ENCODE measurements around the gene PIP4K2A.

PIP4K2A gene

DNA sequence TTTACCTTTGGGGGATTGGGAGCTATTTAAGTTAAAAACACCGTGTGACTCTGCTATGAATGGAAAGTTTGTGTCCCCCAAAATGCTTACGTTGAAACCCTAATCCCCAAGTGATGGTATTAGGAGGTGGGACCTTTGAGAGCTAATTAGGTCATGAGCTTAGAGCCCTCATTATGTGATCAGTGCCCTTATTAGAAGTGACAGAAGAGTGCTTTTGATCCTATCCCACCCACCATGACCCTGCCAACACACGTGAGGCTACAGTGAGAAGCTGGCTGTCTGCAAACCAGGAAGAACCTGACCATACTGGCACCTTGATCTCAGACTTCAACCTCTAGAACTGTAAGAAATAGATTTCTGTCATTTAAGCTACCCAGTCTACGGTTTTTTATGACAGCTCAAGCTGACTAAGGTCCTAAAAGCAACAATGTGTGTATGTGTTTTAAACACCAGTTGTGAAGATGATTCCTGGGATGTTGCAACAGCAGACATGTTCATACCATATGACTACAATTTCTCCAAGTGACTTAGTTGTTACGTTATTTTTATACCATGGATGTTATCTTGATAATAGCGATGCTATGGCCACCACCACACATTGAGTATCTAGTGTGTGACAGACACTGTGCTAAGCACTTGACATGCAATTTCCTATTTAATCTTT, 124.4 kb downstream of the PIP4K2A start:
- DNase-seq, result no peak

DNA sequence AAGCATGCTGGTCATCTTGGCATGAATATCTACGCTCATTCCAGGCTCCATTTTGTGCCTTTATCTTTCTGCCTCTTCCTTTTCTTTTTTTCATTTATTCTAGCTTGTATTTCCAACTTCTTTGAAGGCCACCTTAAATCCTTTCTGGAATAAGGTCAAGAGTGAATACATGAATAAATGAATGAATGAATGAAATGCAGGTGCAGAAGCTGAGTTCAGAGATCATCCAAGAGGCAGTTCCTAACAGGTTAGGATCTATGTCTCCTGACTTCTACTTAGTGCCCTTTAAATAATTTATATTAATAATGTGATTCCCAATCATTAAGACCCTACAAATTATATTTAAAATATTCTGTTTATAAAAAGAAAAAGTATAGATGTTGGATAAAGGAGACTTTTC, 125.9 kb downstream of the PIP4K2A start:
- DNase-seq, result no peak

DNA sequence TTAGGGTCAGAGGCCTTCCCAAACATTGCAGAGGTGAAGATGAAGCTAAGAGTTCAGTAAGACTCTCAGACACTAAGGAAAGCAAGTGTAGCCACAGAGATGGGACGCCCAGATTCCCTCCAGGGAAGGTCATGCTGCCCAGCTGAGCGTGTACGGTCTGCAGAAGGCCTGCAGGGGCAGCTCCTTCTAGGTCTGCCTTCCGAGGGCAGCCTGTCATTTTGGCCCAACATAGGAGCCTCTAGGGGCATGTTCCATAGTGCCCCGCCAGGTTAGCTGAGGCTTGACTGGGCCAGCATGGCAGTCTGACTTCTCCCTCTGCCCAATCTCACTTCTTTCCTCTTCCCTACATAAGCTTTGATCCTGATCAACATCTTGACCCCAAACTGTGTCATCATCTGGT, 130.7 kb downstream of the PIP4K2A start:
- no peak for DNase-seq

DNA sequence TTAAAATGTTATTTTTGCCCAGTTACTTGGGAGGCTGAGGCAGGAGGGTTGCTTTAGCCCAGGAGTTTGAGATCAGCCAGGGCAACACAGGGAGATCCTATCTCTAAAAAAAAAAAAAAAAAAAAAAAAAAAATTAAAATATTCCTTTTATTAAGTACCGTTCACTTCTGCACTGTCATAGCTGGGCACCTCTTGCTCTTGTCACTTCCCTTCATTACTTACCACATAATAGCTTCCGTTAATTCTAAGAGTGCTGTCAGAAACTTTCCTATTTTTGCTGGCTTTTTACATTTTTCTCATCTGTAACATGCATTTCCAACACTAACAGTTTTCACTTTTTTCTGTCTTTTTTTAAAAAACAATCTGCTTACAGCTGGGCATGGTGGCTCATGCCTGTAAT, 132.9 kb downstream of the PIP4K2A start:
- no peak for DNase-seq

DNA sequence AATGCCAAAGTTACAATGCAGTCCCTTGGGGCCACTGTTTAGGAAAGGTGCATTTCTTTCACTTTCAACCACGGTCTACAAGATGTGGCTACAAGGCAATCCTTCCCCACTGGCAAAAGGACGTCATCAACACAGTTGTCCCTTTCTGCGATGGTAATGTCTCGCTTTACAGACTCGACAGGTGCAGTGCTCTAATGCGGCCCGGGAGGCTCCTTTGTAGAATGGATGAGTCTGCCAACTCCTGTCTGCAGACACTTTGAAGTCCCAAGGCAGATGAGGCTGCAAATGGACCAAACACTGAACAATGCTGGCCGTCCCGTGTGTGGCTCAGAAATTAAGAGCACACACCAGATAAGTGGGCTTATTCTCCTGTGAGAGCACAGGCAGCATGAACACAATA, 133.7 kb downstream of the PIP4K2A start:
- DNase-seq, result no peak

DNA sequence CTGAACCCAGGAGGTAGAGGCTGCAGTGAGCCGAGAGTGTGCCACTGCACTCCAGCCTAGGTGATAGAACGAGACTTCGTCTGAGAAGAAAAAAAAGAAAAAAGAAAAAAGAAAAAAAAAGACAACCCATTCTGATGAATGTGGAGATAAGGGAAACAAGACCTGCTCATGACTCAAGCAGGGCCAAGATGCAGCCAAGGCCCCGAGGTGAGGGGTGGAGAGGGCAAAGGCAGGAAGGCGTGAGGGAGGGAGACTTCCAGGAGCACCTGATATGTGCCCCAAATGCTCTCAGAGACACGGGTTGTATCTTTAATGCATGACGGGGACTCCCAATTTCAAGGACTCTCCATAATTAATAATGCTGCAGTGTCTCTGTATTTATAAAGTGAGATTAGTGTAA, 134.6 kb downstream of the PIP4K2A start:
- DNase-seq, result no peak

DNA sequence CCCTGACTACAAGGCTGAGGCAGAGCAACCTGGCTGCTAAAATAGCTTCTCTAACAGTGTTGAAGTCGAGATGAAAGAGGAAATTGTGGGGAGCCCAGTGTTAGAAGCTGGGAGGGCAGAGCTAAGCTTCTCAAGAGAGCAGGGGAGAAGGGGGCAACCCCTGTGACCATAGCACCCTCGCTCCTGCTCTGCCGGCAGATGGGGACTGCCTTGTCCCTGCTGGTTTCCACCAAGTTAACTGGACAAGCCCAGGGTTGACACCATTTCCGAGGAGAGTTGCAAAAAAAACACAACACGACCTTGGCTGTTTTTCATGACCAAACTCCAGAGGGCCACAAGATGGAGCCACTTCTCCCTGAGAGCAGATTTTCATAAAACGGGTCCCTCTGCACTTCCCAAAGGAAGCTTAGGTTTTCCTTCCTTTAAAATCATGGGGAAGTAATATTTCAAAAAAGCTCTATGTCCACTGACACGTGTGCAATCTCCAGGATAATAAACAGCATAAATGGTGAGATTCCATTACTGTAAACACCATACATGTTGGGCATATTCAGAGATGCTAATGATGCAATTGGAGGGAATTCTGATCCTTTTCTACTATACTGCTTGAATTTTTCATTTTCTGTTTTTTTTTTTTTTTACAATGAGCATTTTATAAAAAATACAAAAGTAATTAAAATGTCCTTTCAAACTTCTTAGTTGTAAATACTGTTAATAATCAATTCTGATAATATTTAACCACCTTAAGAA, 140.4 kb downstream of the PIP4K2A start:
- peak; percentile 57 for DNase-seq

DNA sequence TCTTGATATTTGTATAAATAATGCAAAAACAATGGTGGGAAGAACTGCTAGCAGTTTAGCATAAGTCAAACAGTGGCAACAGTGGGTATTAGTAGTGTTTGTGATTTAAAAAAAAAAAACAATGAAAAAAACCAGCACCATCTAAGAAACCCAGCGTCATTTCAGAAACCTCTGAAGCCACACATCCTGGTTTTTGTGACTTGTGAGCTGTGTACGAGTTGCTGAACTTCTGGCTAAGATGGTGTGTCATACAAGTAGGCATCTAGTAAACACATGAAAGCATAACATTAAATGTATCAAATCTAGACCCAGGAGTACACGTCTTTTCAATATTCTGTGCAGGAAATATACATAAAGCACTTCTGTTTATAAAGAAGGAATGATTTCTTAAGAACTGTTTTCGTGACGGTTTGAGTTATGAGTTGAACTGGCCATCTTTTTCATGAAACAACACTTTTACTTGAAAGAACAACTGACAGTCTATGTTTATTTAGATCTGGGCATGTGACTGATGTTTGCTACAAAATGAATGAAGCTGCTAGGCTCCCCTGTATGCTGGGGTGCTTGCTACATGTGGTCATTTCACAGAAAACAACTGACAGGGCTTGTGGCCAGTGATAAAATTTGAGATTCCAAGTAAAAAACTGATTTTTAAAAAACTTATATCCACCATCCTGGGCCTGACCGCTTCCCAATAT, 143.5 kb downstream of the PIP4K2A start:
- DNase-seq, result peak; percentile 49

DNA sequence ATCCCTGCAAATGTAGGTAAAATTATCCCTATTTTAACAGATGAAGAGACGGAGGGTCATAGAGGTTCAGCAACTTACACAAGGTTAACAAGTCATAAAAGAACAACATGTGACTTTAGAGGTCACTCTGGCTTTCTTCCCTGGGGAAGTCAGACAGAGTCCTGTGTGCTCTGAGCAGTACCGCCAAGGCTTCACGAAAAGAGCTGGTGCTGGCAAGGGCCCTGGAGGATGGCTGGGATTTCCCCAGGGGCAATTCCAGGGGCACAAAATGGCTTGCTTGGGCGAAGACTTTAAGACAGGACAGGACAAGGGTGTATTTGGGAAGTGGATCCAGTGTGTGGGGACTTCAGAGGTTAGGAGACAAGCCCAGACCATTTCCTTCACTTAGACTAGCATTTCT, 144.1 kb downstream of the PIP4K2A start:
- no peak for DNase-seq

DNA sequence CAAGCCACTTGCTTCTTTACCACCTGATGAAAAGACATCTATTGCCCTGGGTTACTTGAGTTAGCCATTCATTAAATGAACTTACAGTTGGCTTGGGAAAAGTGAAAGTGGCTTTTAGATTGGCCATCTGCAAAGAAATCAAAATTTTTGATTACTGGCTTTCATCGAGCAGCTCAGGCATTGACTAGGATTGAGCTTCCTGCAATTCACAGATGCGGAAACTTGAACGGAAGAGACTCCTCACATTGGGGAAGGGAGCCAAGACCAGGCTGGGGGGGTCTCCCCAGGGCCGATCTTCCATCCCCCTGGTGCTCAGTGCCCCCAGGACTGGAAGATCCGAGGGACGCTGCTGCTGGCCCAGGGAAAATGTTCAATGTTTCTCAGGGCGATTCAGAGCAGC, 145.4 kb downstream of the PIP4K2A start:
- DNase-seq, result no peak

DNA sequence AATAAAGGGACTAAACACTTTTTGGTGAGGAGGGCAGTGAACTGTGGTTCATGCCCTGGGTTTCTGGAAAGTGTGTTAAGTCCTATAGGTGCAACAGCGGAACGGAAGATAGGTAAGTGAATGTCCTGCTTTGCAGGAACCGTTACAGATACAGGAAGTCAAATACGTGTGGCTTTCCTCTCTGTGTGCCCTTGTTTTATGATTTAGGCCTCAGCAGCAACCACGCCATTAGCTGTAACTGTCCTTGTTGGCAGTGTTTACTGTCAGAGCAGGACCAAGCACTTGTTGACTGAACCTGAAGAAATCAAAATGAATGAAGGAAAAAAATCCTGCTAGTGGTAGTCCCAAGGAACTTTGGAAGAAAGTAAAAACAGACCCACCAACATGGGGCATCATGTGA, 150.3 kb downstream of the PIP4K2A start:
- DNase-seq, result no peak

DNA sequence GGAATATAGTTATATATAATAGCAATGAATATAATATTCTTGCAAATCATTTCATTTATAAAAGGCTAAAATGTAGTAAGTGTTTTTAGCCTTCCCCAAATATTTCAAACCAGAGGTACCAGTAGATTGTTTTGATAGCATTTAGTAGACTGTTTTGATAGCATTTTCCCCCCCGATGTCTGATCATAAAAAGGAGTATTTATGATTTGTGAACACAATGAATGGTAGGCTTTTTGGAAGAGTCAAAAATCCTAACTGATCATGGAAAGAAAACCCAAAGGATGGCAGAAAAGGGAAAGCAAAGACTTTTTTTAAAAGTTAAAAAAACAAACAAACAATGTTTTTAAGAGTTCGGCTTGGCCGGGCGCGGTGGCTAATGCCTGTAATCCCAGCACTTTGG, 152.5 kb downstream of the PIP4K2A start:
- no peak for DNase-seq

DNA sequence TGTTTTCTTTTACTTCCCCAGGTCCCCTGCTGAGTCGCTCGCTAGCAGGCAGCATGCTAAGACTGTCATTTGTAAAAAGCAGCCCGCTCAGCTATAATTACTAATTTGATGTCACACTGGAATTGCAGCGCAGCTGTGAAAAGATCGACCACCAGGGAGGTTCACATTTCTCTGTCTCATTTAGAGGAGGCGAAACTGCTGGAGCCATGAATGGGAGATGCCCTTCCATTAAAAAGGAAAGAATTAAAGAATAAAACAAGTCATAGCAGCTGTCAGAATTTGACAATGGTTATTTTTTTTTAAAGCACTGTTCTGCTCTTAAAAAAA, 153.5 kb downstream of the PIP4K2A start:
- DNase-seq, result no peak

DNA sequence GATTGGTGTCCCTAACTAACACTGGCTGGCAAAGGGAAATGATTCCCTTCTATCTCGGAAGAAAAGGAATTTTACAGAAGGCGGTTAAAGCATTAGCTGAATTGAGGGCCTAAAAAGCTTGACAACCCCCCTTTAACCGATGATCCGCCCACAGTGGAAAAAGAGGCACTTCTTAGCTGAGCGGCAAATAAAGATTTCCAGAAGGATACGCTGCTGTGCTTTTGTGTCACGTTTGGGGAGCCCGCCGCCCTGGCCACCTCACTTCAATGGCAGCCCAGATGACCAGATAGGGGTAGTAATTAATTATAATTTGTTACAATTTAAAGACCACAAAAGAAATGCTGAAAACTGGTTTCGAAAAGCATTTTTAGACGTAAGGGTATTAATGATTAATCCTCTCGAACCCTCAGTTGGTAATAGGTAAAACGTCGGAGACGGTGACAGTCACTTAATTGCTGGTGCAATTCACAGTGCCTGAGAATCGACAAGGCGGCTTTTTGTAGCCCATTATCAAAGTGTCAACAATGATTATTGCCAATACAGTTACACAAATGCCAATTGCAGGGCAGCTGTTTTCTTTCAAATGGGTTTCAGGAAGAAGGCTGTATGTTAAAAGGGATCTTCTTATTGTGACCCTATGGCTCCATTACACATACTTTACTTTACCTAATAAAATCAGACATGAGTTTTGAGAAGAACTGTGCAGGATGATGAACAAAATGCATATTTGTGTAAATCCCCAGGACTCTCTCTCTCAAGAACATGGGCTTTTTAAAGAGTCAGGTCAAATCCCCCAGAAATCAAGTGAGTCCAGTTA, 154.1 kb downstream of the PIP4K2A start:
- no peak for DNase-seq

DNA sequence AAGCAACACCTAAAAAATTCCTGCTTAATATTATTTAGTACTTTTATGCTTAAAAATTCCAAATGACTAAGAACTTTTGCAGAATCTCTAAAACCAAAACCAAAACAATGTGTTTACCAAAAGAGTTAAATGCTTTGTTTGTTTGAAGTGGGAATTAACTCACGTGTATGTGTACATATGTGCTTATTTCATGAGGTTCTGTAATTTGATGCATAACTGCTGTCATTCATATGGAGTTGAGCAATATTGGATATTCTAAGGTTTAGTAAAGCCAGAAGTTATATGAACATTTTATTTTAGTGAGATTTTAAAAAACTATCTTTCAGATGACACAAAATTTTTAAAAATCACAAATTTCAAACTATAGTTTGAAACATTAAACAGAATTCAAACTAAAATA, 157.1 kb downstream of the PIP4K2A start:
- no peak for DNase-seq

DNA sequence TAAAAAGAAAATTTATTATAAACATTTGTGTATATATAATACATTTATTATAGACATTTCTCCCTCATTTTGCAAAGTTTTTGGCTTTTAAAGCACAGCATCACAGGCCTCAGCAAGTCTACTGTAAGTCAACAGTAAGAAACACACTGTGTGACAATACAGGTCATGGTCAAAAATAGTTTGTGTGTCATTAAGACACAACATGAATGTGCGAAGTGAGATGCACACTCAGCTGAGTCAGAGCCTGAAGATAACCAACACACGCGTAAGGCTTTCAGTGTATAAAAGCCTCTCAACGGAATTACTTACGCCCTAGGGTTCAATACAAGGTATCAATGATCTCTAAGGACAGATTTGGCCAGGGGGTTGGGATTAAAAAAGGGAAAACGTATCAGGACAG, 157.6 kb downstream of the PIP4K2A start:
- DNase-seq, result no peak

DNA sequence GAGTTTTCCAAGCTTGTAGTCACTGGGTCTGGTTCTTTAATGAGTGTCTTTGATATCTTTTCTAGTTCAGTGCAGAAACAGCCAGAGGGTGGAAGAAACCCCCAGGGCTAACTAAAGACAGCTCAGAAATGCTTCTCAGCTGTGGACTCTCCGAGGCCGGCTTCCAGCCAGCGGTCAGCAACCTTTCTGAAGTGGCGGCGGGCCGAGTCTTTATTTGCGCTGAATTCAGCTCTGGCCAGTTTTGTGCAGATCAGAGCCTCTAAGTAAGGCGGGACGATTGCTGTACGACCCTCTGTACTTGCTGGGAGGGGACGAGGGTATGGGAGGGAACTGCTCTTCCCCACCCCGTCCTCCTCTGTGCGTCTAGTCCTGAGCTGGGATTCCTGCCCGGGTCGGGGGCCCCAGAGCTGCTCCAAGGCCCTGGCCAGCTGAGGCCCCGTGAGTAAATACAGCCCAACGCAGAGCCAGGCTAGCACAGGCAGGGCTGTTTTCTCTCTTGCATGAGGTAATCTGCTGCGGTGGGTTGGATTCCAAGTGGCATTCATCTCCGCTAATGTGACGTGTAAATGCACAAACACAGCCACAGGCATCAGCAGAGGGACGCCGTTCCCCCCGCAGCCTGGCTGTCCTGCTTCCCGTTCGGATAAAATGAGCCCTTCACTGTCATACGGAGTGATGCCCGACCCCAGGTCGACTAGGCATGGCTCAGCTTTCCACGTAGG, 159.8 kb downstream of the PIP4K2A start:
- no peak for DNase-seq

DNA sequence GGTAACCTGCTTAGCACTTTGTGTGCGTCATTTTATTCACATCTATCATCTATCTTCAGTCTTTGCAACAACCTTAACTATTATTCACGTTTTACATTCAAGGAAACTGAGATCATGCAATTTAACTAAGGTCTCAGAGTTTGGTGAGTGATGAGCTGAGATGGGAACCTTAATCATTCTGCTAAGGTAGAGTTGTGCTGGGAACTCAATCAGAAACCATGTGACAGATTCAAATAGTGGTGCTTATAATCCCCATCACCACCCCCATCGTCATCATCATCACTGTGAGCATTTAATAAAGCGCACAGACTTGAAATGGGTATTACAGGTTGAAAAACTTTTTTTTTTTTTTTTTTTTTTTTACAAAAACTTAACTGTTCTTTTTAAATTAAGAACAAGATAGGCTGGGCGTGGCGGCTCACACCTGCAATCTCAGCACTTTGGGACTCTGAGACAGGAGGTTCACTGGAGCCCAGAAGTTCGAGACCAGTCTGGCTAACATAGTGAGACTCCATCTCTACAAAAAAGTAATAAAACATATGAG, 160.9 kb downstream of the PIP4K2A start:
- no peak for DNase-seq

DNA sequence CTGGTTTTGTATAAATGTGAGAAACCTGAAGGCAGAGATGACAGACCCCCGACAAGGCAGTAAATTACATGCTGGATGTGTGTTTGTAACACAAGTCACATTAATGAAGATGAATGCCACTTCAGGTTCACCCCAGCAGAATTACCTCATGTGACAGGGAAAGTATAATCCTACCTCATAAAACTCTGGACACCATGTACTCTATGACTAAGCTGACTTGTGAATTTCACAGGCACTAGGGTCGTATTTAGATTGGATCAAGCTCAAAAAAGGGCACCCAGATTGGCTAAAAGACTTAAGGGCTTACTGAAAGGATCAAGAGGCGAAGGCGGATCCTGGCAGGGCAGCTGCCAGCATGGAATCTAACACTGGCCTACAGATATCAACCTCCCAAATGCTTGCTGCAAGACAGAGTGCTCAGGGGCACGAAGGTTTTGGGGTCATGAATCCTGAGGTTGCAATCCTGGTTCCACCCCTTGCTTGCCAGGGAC, 161.4 kb downstream of the PIP4K2A start:
- no peak for DNase-seq

DNA sequence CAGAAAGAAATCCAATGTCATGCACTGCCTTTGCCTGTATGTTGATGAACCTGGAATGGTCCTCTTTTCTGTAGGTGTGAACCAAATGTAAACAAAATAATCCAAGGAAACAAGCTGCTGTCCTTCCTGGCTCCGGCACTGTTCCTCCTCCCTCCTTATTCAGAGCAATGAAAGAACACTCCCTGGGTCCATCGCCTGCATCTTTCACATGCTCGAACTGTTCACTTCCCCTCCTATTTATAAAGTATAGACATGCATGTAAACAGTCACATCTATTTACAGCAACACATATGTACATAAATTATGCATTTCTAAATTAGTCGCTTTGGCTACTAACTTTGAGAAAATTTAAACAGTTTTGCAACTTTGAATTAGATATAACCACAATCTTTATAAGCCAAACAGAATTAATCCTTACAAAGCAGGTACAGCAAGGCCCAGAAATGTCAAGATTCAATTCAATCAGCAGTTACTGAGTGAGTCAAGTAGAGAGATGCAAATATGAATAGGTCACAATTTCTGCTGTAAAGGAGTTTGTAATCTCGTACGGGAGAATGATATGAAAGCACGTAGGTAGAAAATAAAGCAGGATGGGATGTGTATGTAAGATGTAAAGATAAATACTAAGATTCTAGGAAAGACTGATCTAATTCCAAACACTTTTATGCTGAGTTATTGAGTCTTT, 162.6 kb downstream of the PIP4K2A start:
- DNase-seq, result no peak

DNA sequence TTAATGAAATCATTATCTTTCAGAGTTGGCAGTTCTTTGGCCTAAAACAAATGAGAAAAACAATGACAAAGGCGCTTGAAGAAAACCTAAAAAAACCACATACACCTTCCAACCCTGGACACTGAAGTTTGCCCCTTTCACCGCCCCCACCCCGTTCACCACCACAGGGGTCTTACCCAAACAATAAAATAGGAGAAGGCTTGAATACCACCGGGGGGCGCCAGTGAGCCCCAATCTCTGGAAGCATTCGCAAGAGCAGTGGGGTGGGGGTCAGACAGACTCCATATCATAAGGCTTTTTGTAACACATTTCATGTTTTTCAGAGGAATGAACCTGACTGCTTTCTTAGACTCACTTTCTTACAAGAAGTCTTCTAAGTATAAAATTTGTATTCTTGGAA, 163.6 kb downstream of the PIP4K2A start:
- DNase-seq, result peak; percentile 66

DNA sequence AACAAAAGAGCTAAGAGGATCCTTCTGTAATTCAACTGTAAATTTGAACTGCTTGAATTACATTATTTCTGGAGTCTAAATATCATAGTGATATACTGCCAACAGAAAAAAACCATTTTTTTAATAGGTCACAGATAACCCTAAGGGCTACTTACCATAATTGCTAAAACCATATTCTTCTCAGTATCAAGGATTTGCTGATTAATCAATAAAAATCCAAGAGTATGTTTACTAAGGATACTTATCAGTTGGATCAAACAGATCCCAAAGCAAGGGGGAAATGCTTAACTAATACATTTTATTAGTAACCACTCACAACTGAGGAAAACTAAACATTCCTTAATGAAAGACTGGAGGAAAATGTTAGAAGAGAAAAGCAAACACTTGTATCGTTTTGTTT, 166.0 kb downstream of the PIP4K2A start:
- DNase-seq, result no peak

Measured in CD4-positive, alpha-beta T cell treated with Interleukin-17A for 1 hour (primary cell).